ENCODE results near the gene CDCA7.

Gene CDCA7

DNA sequence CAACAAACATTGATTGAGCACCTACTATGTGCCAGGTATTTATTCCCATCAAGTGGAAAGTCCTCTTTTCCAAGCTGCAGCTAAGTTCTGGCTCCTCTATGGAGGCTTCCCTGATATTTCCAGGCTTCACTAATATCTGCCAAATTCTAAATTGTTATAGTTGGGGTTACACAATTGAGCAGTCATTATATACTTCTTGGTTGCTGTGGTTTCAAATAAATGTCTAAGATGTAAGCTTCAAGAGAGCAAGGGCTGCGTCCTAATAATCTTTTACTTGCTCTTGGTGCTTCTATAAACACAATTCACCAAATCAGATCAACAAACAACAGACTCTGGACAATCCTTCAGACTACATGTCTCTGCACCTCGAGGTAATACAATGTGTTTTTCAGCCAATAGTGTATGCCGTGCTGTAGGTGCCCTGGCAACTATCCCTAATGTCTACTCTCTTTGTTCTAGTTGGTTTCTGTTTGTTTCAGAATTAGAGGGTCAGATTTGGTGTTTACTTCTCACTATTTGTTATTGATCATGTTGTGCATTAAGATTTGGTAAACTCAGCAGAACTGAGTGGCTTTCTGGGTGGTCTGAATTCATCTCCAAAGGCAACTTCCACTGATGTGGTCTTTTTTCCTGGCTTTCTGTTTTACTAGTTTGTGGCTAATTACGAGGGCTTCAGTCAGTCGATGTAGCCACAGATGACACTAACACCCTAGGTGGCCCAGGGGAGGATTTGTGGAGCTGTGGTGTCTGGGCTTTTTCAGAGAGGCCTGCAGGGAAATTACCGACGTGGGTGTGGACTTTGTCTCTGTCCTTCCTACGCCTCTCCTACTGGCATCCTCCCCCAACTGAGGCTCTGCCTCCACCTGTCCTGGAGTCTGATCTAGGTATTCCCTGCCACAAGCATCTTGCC is 50.4 kb downstream of the CDCA7 start:
- H3K27me3 ChIP-seq (ENCODE audit: insufficient read depth, low read depth): no peaks in the 10 kb centered on the region; the same call in 1 of the 2 replicates
- TF ChIP-seq, protein P1, sequence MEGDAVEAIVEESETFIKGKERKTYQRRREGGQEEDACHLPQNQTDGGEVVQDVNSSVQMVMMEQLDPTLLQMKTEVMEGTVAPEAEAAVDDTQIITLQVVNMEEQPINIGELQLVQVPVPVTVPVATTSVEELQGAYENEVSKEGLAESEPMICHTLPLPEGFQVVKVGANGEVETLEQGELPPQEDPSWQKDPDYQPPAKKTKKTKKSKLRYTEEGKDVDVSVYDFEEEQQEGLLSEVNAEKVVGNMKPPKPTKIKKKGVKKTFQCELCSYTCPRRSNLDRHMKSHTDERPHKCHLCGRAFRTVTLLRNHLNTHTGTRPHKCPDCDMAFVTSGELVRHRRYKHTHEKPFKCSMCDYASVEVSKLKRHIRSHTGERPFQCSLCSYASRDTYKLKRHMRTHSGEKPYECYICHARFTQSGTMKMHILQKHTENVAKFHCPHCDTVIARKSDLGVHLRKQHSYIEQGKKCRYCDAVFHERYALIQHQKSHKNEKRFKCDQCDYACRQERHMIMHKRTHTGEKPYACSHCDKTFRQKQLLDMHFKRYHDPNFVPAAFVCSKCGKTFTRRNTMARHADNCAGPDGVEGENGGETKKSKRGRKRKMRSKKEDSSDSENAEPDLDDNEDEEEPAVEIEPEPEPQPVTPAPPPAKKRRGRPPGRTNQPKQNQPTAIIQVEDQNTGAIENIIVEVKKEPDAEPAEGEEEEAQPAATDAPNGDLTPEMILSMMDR (conservative IDR thresholded peaks at IDR 0.05; ENCODE audit: low read depth, low read length): no peak
- H3K79me2 ChIP-seq (ENCODE audit: insufficient read depth, low read depth): no peaks in the 10 kb centered on the region
- no peak overlapping the region for H3K9ac ChIP-seq
- H3K36me3 ChIP-seq (ENCODE audit: insufficient read depth): no peaks in the 10 kb centered on the region
- H4K20me1 ChIP-seq (ENCODE audit: insufficient read depth): no peaks in the 10 kb centered on the region
- no peak overlapping the region for H2AFZ ChIP-seq (ENCODE audit: low read depth)
- peaks cover 3% of the 10 kb centered on the region for H3K4me1 ChIP-seq (ENCODE audit: low read depth, poor library complexity, severe bottlenecking)
- H3K4me2 ChIP-seq: no peak overlapping the region
- no peak overlapping the region for H3K4me3 ChIP-seq (IDR thresholded peaks at IDR 0.05; ENCODE audit: insufficient read depth, low read depth, low read length)
- no peak overlapping the region for H3K27ac ChIP-seq

DNA sequence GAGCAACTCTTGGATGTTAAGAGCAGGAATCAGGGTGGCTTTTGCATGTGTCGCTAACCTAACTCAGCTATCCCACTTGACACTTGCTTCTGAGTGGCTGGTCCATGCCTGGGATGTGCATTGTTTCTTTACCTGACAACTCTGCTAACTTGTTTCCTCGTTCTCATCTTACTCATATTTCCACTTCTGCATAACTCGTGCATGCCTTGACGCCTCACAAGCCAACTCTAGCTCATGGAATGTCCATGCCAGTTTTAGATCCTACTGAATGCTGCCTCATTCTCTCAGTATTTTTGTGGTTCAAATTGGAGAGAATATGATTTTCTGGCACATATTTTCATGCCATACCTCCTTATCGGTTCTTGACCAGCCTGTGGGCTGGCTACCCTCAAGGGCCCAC is 52.5 kb downstream of the CDCA7 start:
- H3K36me3 ChIP-seq (ENCODE audit: insufficient read depth): no peaks in the 10 kb centered on the region
- no peaks in the 10 kb centered on the region for H3K79me2 ChIP-seq (ENCODE audit: insufficient read depth, low read depth)
- peaks cover 1% of the 10 kb centered on the region for H3K4me1 ChIP-seq (ENCODE audit: low read depth, poor library complexity, severe bottlenecking)
- no peaks in the 10 kb centered on the region for H3K27me3 ChIP-seq (ENCODE audit: insufficient read depth, low read depth)
- TF ChIP-seq, protein P1 (conservative IDR thresholded peaks at IDR 0.05; ENCODE audit: low read depth, low read length): no peak
- no peak overlapping the region for H3K4me2 ChIP-seq
- no peak overlapping the region for H3K27ac ChIP-seq
- no peak overlapping the region for H3K9ac ChIP-seq
- H3K4me3 ChIP-seq (IDR thresholded peaks at IDR 0.05; ENCODE audit: insufficient read depth, low read depth, low read length): no peak overlapping the region
- no peaks in the 10 kb centered on the region for H4K20me1 ChIP-seq (ENCODE audit: insufficient read depth)
- no peak overlapping the region for H2AFZ ChIP-seq (ENCODE audit: low read depth)

DNA sequence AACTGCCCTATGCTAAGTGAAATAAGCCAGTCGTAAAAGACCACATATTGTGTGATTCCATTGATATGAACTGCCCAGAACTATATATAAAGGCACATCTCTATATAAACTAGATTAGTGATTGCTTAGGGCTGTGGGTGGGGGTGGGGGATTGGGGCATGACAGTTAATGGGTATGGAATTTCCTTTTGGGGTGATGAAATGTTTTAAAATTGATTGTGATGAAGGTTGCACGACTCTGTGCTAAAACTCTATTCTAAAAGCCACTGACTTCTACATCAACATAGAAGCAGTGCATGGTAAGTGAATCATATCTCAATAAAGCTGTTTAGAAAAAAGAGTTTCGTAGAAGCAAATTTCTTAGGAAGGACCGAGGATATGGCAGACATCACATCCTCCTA is 53.0 kb downstream of the CDCA7 start:
- no peak overlapping the region for H3K27ac ChIP-seq
- TF ChIP-seq, protein P1 (conservative IDR thresholded peaks at IDR 0.05; ENCODE audit: low read depth, low read length): no peak
- no peak overlapping the region for H3K4me3 ChIP-seq (IDR thresholded peaks at IDR 0.05; ENCODE audit: insufficient read depth, low read depth, low read length)
- H3K4me2 ChIP-seq: no peak overlapping the region
- no peaks in the 10 kb centered on the region for H3K4me1 ChIP-seq (ENCODE audit: low read depth, poor library complexity, severe bottlenecking)
- H2AFZ ChIP-seq (ENCODE audit: low read depth): no peak overlapping the region
- no peaks in the 10 kb centered on the region for H3K79me2 ChIP-seq (ENCODE audit: insufficient read depth, low read depth)
- H3K9ac ChIP-seq: no peak overlapping the region
- no peaks in the 10 kb centered on the region for H3K36me3 ChIP-seq (ENCODE audit: insufficient read depth)
- no peaks in the 10 kb centered on the region for H3K27me3 ChIP-seq (ENCODE audit: insufficient read depth, low read depth)
- H4K20me1 ChIP-seq (ENCODE audit: insufficient read depth): no peaks in the 10 kb centered on the region

DNA sequence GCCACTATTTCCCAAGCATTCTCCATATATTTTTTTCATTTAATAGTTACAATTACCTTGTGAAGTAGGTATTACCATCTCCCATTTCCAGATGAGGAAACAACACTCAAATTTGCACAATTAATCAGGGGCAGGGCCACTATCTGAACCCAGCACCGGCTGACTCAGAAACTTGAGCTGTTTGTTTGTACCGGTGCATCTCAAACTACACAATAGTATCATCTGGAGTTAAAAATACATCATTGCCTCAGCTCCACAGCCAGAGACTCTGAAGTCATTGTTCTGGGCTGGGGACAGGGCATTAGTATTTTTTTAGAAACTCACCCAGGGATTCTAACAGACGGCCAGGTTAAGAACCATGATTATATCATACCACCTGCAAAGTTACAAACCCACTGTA is 55.9 kb downstream of the CDCA7 start:
- H3K4me1 ChIP-seq (ENCODE audit: low read depth, poor library complexity, severe bottlenecking): no peaks in the 10 kb centered on the region
- no peaks in the 10 kb centered on the region for H3K27me3 ChIP-seq (ENCODE audit: insufficient read depth, low read depth)
- no peaks in the 10 kb centered on the region for H3K79me2 ChIP-seq (ENCODE audit: insufficient read depth, low read depth)
- no peak overlapping the region for H3K27ac ChIP-seq
- no peaks in the 10 kb centered on the region for H4K20me1 ChIP-seq (ENCODE audit: insufficient read depth)
- H3K9ac ChIP-seq: no peak overlapping the region
- no peaks in the 10 kb centered on the region for H3K36me3 ChIP-seq (ENCODE audit: insufficient read depth)
- no peak overlapping the region for H3K4me3 ChIP-seq (IDR thresholded peaks at IDR 0.05; ENCODE audit: insufficient read depth, low read depth, low read length)
- TF ChIP-seq, protein P1 (conservative IDR thresholded peaks at IDR 0.05; ENCODE audit: low read depth, low read length): no peak
- no peak overlapping the region for H2AFZ ChIP-seq (ENCODE audit: low read depth)
- no peak overlapping the region for H3K4me2 ChIP-seq

Measured in KMS-11 (cell line).